Islet precursor cell (in vitro differentiated cells): Measurements from ENCODE around the gene PLA2G4F.

Experiments used
- DNase-seq: peaks from one replicate; pipeline ENCODE4 v3.0.0-alpha.2; 2018

Gene PLA2G4F

DNA sequence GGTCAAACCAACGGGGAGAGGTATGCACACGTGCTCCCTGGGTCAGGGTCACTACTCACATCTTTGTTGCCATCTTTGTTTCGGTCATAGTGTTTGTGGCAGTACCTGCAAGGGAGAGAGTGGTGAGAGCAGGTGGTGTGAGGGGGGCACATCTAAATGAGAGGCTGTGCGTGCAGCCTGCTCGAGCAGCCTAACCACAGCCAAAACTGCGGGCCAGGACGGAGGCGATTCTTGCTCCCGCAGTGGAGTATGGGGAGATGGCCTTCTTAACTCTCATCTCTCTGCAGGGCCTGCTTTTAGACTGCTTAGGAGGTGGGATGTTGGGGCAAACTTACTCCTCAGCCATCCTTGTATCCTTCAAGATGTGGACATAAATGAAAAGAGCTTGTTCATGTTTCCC, 6.9 kb upstream of the PLA2G4F start:
- peak; percentile 24 for DNase-seq

- no peak for DNase-seq
Observed at GRCh38 chr15:42160136-42160535, 3.7 kb upstream of the PLA2G4F start.

DNA sequence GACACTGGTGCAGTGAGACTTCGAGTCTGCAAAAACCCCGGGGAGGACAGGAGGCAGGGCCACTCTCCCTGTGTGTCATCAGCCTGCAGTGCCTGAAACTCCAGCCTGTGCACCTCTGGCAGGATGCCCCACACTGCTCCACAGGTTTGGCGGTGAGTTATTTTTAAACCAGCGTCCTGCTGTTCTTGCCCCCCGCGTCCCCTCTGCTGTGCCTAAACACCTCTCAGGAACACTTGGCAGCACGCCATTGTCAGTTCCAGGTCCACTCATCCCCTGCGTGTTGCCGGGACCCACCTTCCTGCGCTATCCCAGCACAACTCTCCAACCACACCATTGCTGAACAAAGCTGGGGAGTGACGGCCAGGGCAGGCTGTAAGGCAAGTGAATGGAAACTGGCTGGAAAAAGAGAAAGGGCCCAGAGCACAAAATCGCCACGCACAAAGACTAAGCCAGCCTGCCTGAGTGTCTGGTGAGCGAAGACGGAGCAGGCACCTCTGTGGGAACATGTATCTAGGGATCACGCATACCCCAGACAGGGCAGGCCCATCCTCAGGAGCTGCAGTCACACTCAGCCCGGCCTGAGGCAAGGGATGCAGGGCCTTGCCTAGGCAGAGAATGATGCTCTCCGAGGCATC, 3.1 kb upstream of the PLA2G4F start:
- DNase-seq, result no peak

DNA sequence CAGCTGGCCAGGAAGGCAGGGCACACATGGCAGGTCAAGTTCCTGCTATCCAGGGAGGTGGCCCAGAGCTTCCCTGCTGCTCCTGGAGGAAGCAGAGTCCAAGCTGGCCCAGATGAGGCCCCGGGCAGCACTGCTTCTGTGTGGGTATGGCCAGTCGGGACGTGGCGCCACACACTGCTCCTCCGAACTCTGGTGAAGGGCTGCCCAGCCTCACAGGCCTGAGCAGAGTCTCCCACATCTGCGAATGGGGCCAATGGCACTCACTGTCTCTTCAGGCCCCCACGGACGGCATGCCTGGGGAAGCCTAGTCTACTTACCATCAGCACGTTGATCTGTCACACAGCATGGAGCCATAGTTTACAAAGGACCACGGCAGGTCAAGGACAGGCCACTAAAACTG, 2.5 kb upstream of the PLA2G4F start:
- no peak for DNase-seq

GRCh38 chr15:42157981-42158765, 1.7 kb upstream of the PLA2G4F start:
- no peak for DNase-seq

DNA sequence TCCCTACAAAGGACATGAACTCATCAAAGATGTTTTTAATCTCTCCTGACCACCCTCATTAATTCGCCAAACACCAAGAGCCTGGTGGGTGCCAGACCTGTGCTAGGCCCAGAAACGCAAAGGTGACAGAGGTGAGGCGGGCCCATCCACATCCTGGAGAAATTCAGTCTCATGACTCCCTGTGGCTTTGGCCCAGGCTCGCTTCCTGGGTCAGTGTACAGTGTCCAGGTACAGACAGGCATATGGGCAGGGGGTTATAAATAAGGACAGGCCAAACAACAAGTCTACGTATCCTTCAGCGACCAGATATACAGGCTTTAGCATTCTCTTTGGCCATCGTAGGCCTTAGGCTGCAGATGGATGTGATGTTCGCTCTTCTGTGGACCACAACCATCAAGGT, 945 bp upstream of the PLA2G4F start:
- DNase-seq, result no peak

DNA sequence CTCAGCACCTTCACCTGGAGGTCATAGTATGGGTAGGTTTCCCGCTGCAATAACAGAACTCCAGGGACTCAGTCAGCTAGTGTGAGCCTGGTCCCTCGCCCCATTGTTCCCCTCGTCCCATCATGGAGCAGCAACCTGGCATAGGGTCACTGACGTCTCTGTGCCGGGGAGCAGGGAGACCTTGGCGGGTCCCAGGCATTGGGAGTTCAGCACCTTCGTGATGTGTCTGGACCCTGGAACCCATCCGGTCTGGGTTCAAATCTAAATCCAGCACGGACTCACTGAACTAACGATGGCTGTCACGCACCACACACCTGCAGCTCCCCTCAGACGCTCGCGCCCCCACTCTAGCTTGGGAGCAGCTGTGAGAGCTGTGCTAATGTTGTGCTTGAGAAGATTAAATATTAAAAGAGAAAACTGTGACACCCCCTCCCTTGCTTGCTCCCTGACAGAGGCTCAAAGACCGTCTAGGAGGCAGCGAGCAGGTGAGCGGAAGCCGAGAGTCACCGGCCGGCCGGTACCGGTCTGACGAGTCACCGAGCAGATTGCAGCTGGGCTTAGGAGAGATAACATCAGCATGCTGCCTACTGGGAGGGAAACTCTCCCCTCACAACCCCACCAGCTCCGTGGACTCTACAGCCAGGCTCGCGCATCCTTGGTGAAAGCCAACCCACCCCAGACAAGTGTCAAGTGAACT, 742 bp downstream of the PLA2G4F start:
- peak; percentile 85 for DNase-seq

- no peak for DNase-seq
Observed at GRCh38 chr15:42154956-42155355, 1.5 kb downstream of the PLA2G4F start.

- no peak for DNase-seq
Observed at GRCh38 chr15:42154212-42154941, 2.1 kb downstream of the PLA2G4F start.

GRCh38 chr15:42153874-42154211, 2.6 kb downstream of the PLA2G4F start:
- DNase-seq, result peak; percentile 35

DNA sequence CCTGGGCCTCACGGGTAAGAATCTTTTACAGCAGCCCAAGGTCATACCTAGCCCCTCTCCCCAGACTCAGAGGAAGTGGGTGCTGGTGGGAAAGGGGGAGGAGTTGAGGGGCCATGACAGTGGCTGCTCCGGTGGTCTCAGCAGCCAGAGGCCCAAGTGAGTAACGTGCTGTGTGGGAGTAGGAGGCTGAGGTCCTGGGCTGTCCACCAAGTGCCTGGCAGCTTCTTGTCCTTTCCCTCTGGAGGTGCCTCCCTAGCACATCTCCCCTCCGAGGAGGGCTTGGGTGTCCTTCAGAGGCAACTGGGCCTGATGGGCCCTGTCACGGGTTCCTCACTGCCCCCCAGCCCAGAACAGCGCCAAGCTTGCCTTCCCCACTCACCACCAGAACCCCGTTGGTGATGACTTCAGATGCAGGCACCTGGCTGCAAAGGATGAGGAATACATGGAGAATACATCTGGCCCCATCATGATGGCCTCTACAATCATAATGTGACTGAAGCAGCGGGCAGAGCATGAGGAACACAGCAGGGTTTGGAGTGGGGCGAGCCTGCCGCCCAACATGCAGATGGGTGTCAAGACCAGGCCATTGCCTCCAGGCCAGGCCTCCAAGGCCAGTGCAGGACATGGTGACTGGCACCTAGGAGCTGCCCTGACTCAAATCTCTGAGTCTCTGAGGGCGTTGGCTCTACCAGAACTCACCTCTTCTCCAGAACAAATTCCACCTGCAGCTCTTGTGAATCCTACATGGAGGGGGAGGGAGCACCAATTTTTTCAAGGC, 3.3 kb downstream of the PLA2G4F start:
- peak; percentile 32 for DNase-seq

GRCh38 chr15:42152196-42152920, 4.1 kb downstream of the PLA2G4F start:
- DNase-seq, result peak; percentile 43

DNA sequence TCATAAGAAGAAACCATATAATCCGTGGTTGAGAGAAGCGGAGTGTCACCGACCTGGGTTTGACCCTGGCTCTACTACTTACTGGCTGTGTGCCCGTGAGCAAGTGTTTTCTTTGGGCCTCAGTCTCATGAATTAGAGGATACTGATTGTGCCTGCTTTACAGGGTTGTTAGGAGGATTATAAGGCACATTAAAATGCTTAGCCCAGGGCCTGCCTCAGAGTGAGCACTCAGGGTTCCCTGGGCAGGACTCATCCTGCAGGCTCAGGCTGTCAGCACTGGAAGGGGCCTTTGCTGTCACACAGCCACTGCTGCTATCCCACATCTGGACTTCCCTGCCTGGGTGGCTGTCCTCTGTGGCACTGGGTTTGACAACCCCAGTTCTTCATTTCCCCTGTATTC, 4.7 kb downstream of the PLA2G4F start:
- peak; percentile 52 for DNase-seq

DNA sequence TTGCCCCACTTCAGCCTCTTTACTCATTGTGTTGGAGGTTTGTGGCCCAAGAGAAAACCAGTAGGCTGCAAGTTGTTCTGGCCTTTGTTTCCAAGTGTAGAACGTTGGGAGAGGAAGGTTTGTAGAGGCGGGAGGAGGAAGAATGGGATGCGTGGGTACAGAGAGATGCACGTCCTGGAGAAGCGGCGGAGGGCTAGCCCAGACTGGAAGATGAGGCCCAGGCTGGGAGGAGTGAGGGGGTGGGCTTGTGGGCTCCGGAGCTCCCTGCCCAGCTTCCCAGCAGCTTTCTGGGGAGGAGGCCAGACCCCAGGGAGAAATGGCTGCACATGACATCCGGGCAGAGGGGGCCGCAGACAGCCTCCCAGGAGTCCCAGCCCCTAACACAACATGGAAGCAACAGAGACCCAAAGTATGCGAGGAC, 5.3 kb downstream of the PLA2G4F start:
- peak; percentile 20 for DNase-seq

DNA sequence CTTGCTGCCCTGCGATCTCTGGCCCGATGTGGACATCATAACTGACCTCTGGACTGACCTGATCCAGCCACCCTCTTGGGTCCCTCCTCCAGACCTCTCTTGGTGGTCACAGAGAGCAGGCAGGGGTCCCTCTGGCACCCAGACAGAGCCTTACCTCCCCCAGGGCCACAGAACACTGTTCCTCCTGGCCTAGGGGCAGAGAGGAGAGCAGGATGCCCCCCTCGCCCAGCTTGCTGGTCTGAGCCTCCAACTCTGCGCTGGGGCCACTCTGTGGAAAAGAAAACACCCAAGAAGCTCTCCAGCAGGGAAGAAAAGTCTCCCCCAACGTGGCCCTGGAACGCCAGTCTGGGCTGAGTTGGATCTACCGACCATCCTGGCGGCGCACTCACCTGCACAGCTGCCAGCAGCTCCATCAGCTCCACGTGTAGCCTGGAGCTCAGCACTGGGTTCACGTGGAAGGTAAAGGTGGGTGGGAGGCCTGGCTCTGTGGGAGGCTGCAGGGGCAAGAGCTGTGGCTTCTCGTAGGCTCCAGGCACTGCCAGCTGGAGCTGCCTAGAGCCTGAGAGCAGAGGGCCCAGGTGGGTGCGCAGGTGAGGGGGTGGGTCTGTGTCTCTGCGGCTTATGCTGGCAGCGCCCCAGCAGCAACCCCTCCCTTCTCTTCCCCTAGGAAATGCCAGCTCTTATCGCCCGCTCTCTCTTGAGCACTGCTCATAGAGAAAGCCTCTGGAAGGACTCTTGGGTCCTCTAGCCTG, 6.0 kb downstream of the PLA2G4F start:
- peak; percentile 46 for DNase-seq

DNA sequence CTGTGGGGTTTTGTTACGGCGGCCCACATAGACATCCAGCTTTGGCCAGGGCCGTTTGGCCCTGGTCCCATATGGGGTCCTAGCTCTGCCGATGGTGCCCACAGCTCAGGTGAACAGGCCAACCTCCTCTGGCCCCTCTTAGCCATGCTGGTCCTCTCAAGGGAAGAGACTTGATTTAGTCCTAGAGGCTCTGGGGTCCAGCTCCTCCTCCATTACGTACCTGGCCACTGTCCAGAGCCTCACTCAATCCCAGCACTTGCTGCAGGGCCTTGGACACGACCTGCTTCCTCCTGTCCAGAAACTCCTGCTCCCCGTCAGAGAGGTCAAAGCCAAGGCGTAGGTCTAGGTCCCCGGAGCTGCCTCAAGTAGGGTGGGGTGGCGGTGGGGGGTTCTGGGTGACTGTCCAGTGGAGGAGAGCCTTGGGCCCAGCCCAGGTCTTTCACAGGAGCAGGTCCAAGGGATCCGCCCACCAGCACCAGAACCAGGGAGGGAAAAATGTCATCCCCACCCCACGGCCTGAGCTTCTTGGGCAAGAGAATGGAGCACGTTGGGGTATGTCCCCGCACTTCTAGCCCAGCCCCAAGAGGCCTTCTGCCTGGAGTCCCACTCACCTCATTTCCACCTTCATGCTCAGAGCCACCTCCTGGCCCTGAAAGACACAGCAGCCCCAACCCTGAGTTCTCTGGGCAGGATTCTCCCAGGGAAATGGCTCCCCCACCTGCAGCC, 6.8 kb downstream of the PLA2G4F start:
- peak; percentile 49 for DNase-seq

GRCh38 chr15:42148808-42149492, 7.5 kb downstream of the PLA2G4F start:
- DNase-seq, result peak; percentile 52

DNA sequence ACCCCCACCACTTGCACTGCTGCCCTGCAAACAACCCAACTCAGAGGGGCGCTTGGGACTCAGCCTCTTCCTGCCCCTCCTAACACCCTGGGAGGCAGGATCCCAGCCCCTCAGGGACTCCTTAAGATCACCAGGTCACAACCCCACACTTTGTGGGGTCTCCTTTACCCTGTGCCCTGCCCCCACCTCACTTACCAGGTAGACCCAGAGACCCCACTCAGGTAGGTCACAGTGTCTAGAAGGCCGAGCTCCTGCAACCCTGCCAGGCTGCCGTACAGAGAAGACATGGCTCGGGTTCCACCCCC, 9.1 kb downstream of the PLA2G4F start:
- no peak for DNase-seq

GRCh38 chr15:42146551-42147430, 9.6 kb downstream of the PLA2G4F start:
- peak; percentile 44 for DNase-seq
